ENCODE measurements around the gene IL6ST. TPM values are rescaled to one million over a fixed set of nuclear protein-coding genes. Genes with fewer than 3 reads are reported as not detected.

IL6ST gene
- total and polyA plus RNA-seq, 2 experiments from 2014 or later: 47.2 to 47.7 TPM

- DNase-seq (ENCODE audit: low read depth in 1 of 2, low spot score in 1 of 2): no peak
- no peaks in the 10 kb centered on the region for H3K36me3 ChIP-seq
- no peaks in the 10 kb centered on the region for H3K4me1 ChIP-seq (ENCODE audit: low read depth)
- no peak overlapping the region for H3K4me3 ChIP-seq
- H3K9me3 ChIP-seq (ENCODE audit: low read depth): no peaks in the 10 kb centered on the region
- H3K27ac ChIP-seq: no peak overlapping the region
- TF ChIP-seq, protein P1, sequence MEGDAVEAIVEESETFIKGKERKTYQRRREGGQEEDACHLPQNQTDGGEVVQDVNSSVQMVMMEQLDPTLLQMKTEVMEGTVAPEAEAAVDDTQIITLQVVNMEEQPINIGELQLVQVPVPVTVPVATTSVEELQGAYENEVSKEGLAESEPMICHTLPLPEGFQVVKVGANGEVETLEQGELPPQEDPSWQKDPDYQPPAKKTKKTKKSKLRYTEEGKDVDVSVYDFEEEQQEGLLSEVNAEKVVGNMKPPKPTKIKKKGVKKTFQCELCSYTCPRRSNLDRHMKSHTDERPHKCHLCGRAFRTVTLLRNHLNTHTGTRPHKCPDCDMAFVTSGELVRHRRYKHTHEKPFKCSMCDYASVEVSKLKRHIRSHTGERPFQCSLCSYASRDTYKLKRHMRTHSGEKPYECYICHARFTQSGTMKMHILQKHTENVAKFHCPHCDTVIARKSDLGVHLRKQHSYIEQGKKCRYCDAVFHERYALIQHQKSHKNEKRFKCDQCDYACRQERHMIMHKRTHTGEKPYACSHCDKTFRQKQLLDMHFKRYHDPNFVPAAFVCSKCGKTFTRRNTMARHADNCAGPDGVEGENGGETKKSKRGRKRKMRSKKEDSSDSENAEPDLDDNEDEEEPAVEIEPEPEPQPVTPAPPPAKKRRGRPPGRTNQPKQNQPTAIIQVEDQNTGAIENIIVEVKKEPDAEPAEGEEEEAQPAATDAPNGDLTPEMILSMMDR (IDR thresholded peaks at IDR 0.05; ENCODE audit: low read depth, low read length): no peak
- no peaks in the 10 kb centered on the region for H3K27me3 ChIP-seq
These were observed 86.8 kb downstream of the IL6ST start for GRCh38 chr5:55907927-55908326.

GRCh38 chr5:55905251-55905650, 89.5 kb downstream of the IL6ST start:
- Histone ChIP-seq H3K27me3 (no peaks in the 10 kb centered on the region), H3K27ac (no peak overlapping the region), H3K9me3 (ENCODE audit: low read depth) (no peaks in the 10 kb centered on the region), H3K4me3 (no peak overlapping the region), H3K36me3 (no peaks in the 10 kb centered on the region), H3K4me1 (ENCODE audit: low read depth) (no peaks in the 10 kb centered on the region)
- DNase-seq (ENCODE audit: low read depth in 1 of 2, low spot score in 1 of 2): no peak
- TF ChIP-seq, protein P1 (IDR thresholded peaks at IDR 0.05; ENCODE audit: low read depth, low read length): no peak

DNA sequence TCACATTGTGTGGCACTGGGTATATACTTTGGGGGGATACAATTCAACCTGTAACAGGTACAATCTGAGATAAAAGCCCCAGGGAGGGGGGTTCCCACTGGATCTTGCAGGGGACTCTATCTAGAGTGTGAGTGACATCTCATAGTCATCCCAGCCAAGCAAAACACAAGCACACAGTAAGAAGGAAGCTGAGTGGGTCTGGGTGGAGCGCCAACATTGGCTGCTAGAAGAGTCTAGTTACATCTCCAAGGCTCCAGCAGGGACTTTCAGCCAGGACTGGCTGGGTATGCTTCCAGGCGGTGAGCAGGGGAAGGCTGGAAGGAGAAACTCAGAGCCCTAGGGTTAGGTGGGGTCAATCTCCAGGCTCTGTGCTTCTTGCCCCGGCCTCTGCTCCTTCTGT, 90.6 kb downstream of the IL6ST start:
- no peaks in the 10 kb centered on the region for H3K9me3 ChIP-seq (ENCODE audit: low read depth)
- H3K4me3 ChIP-seq: no peak overlapping the region
- no peaks in the 10 kb centered on the region for H3K27me3 ChIP-seq
- H3K27ac ChIP-seq: no peak overlapping the region
- DNase-seq (ENCODE audit: low read depth in 1 of 2, low spot score in 1 of 2): peak in 1 of 2 donors; percentile 45
- TF ChIP-seq, protein P1 (IDR thresholded peaks at IDR 0.05; ENCODE audit: low read depth, low read length): no peak
- no peaks in the 10 kb centered on the region for H3K36me3 ChIP-seq
- no peaks in the 10 kb centered on the region for H3K4me1 ChIP-seq (ENCODE audit: low read depth)

- DNase-seq (ENCODE audit: low read depth in 1 of 2, low spot score in 1 of 2): peak in 1 of 2 donors; percentile 52
These were observed 91.6 kb downstream of the IL6ST start for GRCh38 chr5:55903121-55903701.

DNA sequence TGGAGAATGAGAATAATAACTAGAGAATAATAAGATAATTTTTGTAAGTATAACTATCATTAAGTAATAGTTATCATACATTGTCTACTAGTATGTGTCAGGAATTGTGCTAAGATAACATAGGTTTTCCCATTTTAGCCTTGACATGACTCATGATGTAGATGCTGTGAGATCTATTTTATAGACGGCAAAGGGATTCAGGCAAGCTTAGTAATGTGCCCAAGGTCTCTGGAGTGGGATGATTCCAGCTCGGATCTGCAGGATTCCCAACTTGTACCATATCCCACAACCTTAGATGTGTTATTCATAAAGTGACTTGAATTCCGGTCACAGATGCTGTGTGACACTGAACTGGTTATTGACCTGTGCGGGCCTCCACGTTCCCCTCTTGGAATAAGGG, 92.1 kb downstream of the IL6ST start:
- no peaks in the 10 kb centered on the region for H3K9me3 ChIP-seq (ENCODE audit: low read depth)
- H3K36me3 ChIP-seq: no peaks in the 10 kb centered on the region
- TF ChIP-seq, protein P1 (IDR thresholded peaks at IDR 0.05; ENCODE audit: low read depth, low read length): no peak
- no peak overlapping the region for H3K4me3 ChIP-seq
- no peak for DNase-seq (ENCODE audit: low read depth in 1 of 2, low spot score in 1 of 2)
- H3K27me3 ChIP-seq: no peaks in the 10 kb centered on the region
- no peaks in the 10 kb centered on the region for H3K4me1 ChIP-seq (ENCODE audit: low read depth)
- H3K27ac ChIP-seq: no peak overlapping the region

More at GRCh38 chr5:55903121-55903701, 91.6 kb downstream of the IL6ST start:
- no peak overlapping the region for H3K27ac ChIP-seq
- H3K27me3 ChIP-seq: no peaks in the 10 kb centered on the region
- H3K9me3 ChIP-seq (ENCODE audit: low read depth): no peaks in the 10 kb centered on the region
- no peaks in the 10 kb centered on the region for H3K36me3 ChIP-seq
- no peak overlapping the region for H3K4me3 ChIP-seq
- no peaks in the 10 kb centered on the region for H3K4me1 ChIP-seq (ENCODE audit: low read depth)
- TF ChIP-seq, protein P1 (IDR thresholded peaks at IDR 0.05; ENCODE audit: low read depth, low read length): no peak
